ENCODE data around the gene ENDOU.
A peak's percentile ranks its signal among the peaks of the same experiment; 100 is the strongest.

The ENDOU gene

GRCh38 chr12:47700263-47700662 lies 25.0 kb downstream of the ENDOU start:
- Histone ChIP-seq H3K9me2 (replicated peaks; ENCODE audit: low read depth, low read length) (no peaks in the 10 kb centered on the region), H3K9ac (ENCODE audit: low read depth, low read length, poor library complexity, severe bottlenecking) (peak overlapping the region; percentile 9), H3K4me3 (ENCODE audit: low read length, poor library complexity, severe bottlenecking) (peak overlapping the region; percentile 30), H3K4me2 (ENCODE audit: low read depth, low read length, poor library complexity, severe bottlenecking) (peak overlapping the region; percentile 81), H2AFZ (ENCODE audit: low read length) (no peak overlapping the region), H3K36me3 (ENCODE audit: insufficient read depth, low read length) (peaks cover 15% of the 10 kb centered on the region), H3K27me3 (ENCODE audit: insufficient read depth, low read length, poor library complexity, severe bottlenecking) (no peaks in the 10 kb centered on the region), H3F3A (ENCODE audit: low read depth) (no peaks in the 10 kb centered on the region), H4K20me1 (ENCODE audit: insufficient read depth, low read length, poor library complexity, severe bottlenecking) (peaks cover 28% of the 10 kb centered on the region), H3K79me2 (ENCODE audit: insufficient read depth, low read length) (peaks cover 60% of the 10 kb centered on the region), H3K9me3 (ENCODE audit: insufficient read depth, low read depth, low read length) (no peaks in the 10 kb centered on the region), H3K4me1 (ENCODE audit: insufficient read depth, low read length, poor library complexity, severe bottlenecking) (peaks cover 49% of the 10 kb centered on the region)
- no peak for TF ChIP-seq CTCF (conservative IDR thresholded peaks at IDR 0.05; ENCODE audit: low read length)
- TF ChIP-seq EZH2phosphoT487 (IDR thresholded peaks at IDR 0.05; ENCODE audit: borderline replicate concordance), result no peak

GRCh38 chr12:47698631-47699030 lies 26.7 kb downstream of the ENDOU start:
- Histone ChIP-seq H3K9me2 (replicated peaks; ENCODE audit: low read depth, low read length) (no peaks in the 10 kb centered on the region), H3K4me1 (ENCODE audit: insufficient read depth, low read length, poor library complexity, severe bottlenecking) (peaks cover 40% of the 10 kb centered on the region), H3K9me3 (ENCODE audit: insufficient read depth, low read depth, low read length) (no peaks in the 10 kb centered on the region), H3K27me3 (ENCODE audit: insufficient read depth, low read length, poor library complexity, severe bottlenecking) (no peaks in the 10 kb centered on the region), H3K4me2 (ENCODE audit: low read depth, low read length, poor library complexity, severe bottlenecking) (no peak overlapping the region), H3F3A (ENCODE audit: low read depth) (no peaks in the 10 kb centered on the region), H3K9ac (ENCODE audit: low read depth, low read length, poor library complexity, severe bottlenecking) (no peak overlapping the region), H4K20me1 (ENCODE audit: insufficient read depth, low read length, poor library complexity, severe bottlenecking) (peaks cover 21% of the 10 kb centered on the region), H3K36me3 (ENCODE audit: insufficient read depth, low read length) (peaks cover 27% of the 10 kb centered on the region), H3K79me2 (ENCODE audit: insufficient read depth, low read length) (peaks cover 44% of the 10 kb centered on the region), H2AFZ (ENCODE audit: low read length) (no peak overlapping the region), H3K4me3 (ENCODE audit: low read length, poor library complexity, severe bottlenecking) (no peak overlapping the region)
- TF ChIP-seq EZH2phosphoT487 (IDR thresholded peaks at IDR 0.05; ENCODE audit: borderline replicate concordance) (no peak), CTCF (conservative IDR thresholded peaks at IDR 0.05; ENCODE audit: low read length) (no peak)

- Histone ChIP-seq H3K79me2 (ENCODE audit: insufficient read depth, low read length) (peaks cover 38% of the 10 kb centered on the region), H3K9me3 (ENCODE audit: insufficient read depth, low read depth, low read length) (no peaks in the 10 kb centered on the region), H3K4me2 (ENCODE audit: low read depth, low read length, poor library complexity, severe bottlenecking) (no peak overlapping the region), H3K9me2 (replicated peaks; ENCODE audit: low read depth, low read length) (no peaks in the 10 kb centered on the region), H3F3A (ENCODE audit: low read depth) (no peaks in the 10 kb centered on the region), H4K20me1 (ENCODE audit: insufficient read depth, low read length, poor library complexity, severe bottlenecking) (peaks cover 17% of the 10 kb centered on the region), H3K27me3 (ENCODE audit: insufficient read depth, low read length, poor library complexity, severe bottlenecking) (no peaks in the 10 kb centered on the region), H3K9ac (ENCODE audit: low read depth, low read length, poor library complexity, severe bottlenecking) (no peak overlapping the region), H3K4me3 (ENCODE audit: low read length, poor library complexity, severe bottlenecking) (no peak overlapping the region), H2AFZ (ENCODE audit: low read length) (no peak overlapping the region), H3K4me1 (ENCODE audit: insufficient read depth, low read length, poor library complexity, severe bottlenecking) (peaks cover 34% of the 10 kb centered on the region), H3K36me3 (ENCODE audit: insufficient read depth, low read length) (peaks cover 32% of the 10 kb centered on the region)
- TF ChIP-seq CTCF (conservative IDR thresholded peaks at IDR 0.05; ENCODE audit: low read length) (no peak), EZH2phosphoT487 (IDR thresholded peaks at IDR 0.05; ENCODE audit: borderline replicate concordance) (no peak)
Observed at GRCh38 chr12:47698055-47698454, 27.2 kb downstream of the ENDOU start.
